ENCODE data around the gene ROBO2. TPM values are rescaled to one million over a fixed set of nuclear protein-coding genes. Genes with fewer than 3 reads are reported as not detected.

Gene ROBO2
- total and polyA plus RNA-seq, 3 donors from 2014 or later = 16.1 to 23.3 (median 17.7) TPM

DNA sequence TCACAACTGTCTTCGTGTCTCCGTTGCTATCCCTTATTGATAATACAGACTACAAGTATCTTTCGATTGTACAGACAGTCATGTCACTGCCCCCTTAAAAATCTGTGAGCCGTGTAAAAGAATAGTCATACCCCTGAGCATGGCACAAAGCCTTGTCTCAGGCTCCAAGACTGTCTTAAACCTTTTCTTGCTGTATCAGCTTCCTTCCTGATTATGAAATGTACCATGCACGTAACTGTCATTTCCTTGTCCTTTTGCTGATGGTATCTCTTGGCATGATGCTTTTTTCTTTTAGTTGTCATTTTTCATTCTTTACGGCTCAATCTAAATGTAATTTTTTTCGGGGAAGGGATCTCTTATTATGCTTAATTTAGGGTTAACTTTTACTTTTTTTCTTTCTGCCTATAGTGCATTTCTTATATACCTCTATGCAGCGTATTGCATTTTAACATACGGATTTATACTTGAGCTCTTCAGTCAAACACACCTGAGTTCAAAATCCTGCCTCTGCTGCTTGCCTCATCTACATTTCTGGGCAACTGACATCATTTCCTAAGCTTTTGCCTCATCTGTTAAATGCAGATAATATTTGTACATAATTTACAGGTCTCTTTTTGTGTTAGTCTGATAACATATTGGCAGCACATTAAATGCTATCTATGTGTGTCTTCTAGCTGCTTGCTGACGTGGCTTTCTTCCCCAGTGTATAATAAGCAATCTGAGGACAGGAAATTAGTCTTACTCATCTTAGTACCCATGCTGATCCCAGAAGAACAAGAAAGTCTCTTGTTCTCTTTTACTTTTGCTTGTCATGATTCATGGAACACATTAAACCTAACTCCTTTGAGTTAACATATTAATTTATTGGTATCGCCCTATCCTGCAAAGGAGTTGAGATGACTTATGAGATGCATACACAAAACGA, 57.3 kb downstream of the ROBO2 start:
- no peak overlapping the region for H3K27ac ChIP-seq

DNA sequence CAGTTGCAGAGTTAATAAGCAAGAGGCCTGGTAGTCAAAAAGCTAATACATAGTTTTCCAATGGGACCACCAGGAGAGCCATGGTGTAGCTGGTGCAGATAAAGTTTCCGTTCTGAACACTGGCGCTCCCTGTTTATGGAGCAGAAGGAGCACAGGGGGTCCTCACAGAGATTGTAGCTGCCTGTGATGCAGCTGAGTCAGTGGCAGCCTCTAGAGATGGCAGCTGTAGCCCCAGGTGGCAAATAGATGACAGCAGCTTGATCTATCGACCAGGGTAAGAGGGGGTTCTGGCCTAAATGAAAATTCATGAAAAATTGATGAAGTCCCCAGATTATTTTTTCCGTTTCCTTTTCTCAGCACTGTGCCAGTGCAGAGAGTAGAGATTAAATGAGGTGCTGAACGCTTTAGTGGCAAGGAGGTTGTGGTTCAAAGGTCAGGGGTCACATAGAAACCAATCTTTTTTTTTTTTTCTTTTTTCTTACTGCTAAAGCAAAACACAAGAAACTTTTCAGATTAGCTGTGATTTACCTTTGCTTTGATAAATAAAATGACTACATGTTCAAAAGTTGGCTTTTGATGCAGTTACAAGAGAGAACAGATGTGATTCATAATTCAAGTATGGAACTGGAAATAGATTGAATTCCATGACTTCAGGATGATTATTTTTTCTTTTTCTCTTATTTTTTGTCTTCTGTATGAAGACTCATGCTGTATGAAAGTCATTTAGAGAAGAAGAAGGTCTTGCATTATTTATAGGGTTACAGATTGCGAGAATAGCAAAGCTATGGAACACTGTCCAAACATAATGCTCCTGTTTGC, 63.3 kb downstream of the ROBO2 start:
- 94 to 96% methylated on average over 6 of the region's 6 CpGs for WGBS, 2 donors
- H3K27ac ChIP-seq = no peak overlapping the region
- H3K27me3 ChIP-seq = no peaks in the 10 kb centered on the region
- intact Hi-C loops (cut with DNase I; ENCODE audit: low total_unique reads) = no loop called here
- no peak overlapping the region for H3K4me3 ChIP-seq
- no peak for DNase-seq
- no peak for TF ChIP-seq CTCF (IDR thresholded peaks at IDR 0.05)
- TF ChIP-seq POLR2A (IDR thresholded peaks at IDR 0.05) = no peak
- H3K9me3 ChIP-seq = no peaks in the 10 kb centered on the region
- H3K36me3 ChIP-seq (ENCODE audit: low read depth, missing control alignments) = no peaks in the 10 kb centered on the region
- H3K4me1 ChIP-seq = no peaks in the 10 kb centered on the region

More for the DNA sequence above, 57.3 kb downstream of the ROBO2 start:
- H3K27me3 ChIP-seq = no peaks in the 10 kb centered on the region
- no peak for DNase-seq
- no peaks in the 10 kb centered on the region for H3K36me3 ChIP-seq (ENCODE audit: low read depth, missing control alignments)
- no peaks in the 10 kb centered on the region for H3K4me1 ChIP-seq
- intact Hi-C loops (cut with DNase I; ENCODE audit: low total_unique reads) = no loop called here
- no peak overlapping the region for H3K4me3 ChIP-seq
- H3K9me3 ChIP-seq = no peaks in the 10 kb centered on the region
- no peak for TF ChIP-seq POLR2A (IDR thresholded peaks at IDR 0.05)
- no peak for TF ChIP-seq CTCF (IDR thresholded peaks at IDR 0.05)
- WGBS, 2 donors = 74 to 76% methylated on average over 12 of the region's 12 CpGs

DNA sequence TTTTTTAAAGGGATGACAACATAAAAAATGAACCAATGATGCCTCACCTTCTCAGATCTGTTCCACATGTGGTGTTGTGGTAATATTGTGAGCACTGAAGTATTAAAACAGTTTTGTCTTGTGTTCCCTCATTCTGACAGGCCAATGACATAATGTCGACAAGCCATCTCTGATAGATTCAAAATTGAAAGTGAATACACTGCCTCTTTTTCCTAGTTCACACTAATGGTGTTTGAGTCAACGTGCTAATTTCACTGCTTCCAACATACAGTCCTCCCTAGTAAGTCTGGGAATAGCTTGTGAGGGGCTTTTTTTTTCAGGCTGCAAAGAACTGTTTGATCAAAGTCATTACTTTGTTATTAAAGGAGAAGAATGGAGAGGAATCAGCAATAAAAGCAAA, 82.8 kb downstream of the ROBO2 start:
- no peaks in the 10 kb centered on the region for H3K27me3 ChIP-seq
- no peaks in the 10 kb centered on the region for H3K36me3 ChIP-seq (ENCODE audit: low read depth, missing control alignments)
- WGBS, 2 donors = 75 to 79% methylated on average over 2 of the region's 2 CpGs
- intact Hi-C loops (cut with DNase I; ENCODE audit: low total_unique reads) = no loop called here
- H3K9me3 ChIP-seq = no peaks in the 10 kb centered on the region
- H3K4me1 ChIP-seq = no peaks in the 10 kb centered on the region
- TF ChIP-seq POLR2A (IDR thresholded peaks at IDR 0.05) = no peak
- no peak for TF ChIP-seq CTCF (IDR thresholded peaks at IDR 0.05)
- no peak overlapping the region for H3K27ac ChIP-seq
- no peak for DNase-seq
- no peak overlapping the region for H3K4me3 ChIP-seq

DNA sequence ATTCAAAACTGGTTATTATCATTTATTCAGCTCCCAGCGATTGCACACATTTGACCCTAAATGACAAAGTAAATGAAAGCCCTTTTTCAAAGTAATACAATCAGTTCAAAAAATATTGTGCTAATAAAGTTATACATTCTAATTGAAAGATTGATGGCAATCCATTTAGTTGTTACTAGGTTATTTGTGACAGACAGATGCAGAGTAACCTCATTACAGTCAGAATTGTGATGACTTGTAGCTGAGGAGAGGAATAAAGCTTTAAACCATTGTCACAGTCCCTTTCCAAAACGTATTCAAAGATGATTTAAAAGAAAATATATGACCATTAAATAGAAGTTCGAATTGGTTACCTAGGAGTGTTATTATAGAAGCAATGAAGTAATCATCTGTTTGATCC, 86.1 kb downstream of the ROBO2 start:
- Histone ChIP-seq H3K4me3 (no peak overlapping the region), H3K4me1 (no peaks in the 10 kb centered on the region), H3K36me3 (ENCODE audit: low read depth, missing control alignments) (no peaks in the 10 kb centered on the region), H3K27me3 (no peaks in the 10 kb centered on the region), H3K27ac (no peak overlapping the region), H3K9me3 (no peaks in the 10 kb centered on the region)
- intact Hi-C loops (cut with DNase I; ENCODE audit: low total_unique reads) = no loop called here
- 82 to 87% methylated on average over 3 of the region's 3 CpGs for WGBS, 2 donors
- no peak for TF ChIP-seq POLR2A (IDR thresholded peaks at IDR 0.05)
- TF ChIP-seq CTCF (IDR thresholded peaks at IDR 0.05) = no peak
- DNase-seq = no peak
